H1 (cell line): ENCODE data around the gene CNTROB. TPM values are rescaled to one million over a fixed set of nuclear protein-coding genes. Genes with fewer than 3 reads are reported as not detected.

Experiments
- ATF2 ChIP-seq: IDR thresholded peaks from 2 replicates; pipeline ENCODE4 v1.6.1; 2012; ENCODE audit warnings: low read length, inconsistent platforms
- BACH1 ChIP-seq: IDR thresholded peaks from 2 replicates; pipeline ENCODE4 v1.6.1; 2012; ENCODE audit warnings: low read length, improper control_type of control experiment
- BRCA1 ChIP-seq: IDR thresholded peaks from 2 replicates; pipeline ENCODE4 v1.6.1; 2012; ENCODE audit warnings: low read depth, low read length, improper control_type of control experiment
- CHD2 ChIP-seq: IDR thresholded peaks from 2 replicates; pipeline ENCODE4 v1.6.1; 2012; ENCODE audit warnings: low read length, improper control_type of control experiment
- CTCF ChIP-seq, 3 experiments: IDR thresholded peaks; 1 replicate in 2 of 3; 2 replicates in 1 of 3; pipeline versions ENCODE4 v1.5.1 to v1.6.1; 2011; ENCODE audit warnings: low read length in 3 of 3, mild to moderate bottlenecking in 3 of 3, inconsistent platforms in 2 of 3, low read depth in 1 of 3, moderate library complexity in 1 of 3; ENCODE audit not compliant: insufficient read depth in 1 of 3; ENCODE audit errors: control extremely low read depth in 1 of 3
- EGR1 ChIP-seq: IDR thresholded peaks from 2 replicates; pipeline ENCODE4 v1.6.1; 2011; ENCODE audit warnings: low read depth, low read length, borderline replicate concordance
- FOSL1 ChIP-seq: IDR thresholded peaks from 2 replicates; pipeline ENCODE4 v1.6.1; 2011; ENCODE audit warnings: mild to moderate bottlenecking, low read depth, low read length, moderate library complexity; ENCODE audit not compliant: insufficient read depth
- GABPA ChIP-seq: IDR thresholded peaks from 2 replicates; pipeline ENCODE4 v1.6.1; 2011; ENCODE audit warnings: mild to moderate bottlenecking, low read length, moderate library complexity, borderline replicate concordance; ENCODE audit not compliant: insufficient read depth
- HDAC6 ChIP-seq: IDR thresholded peaks from one replicate; pipeline ENCODE4 v1.7.1; 2012; ENCODE audit warnings: low read depth, mild to moderate bottlenecking, inconsistent platforms, low read length, moderate library complexity
- JUN ChIP-seq: IDR thresholded peaks from 2 replicates; pipeline ENCODE4 v1.6.1; 2011; ENCODE audit warnings: low read depth, mild to moderate bottlenecking, improper control_type of control experiment, low read length
- JUND ChIP-seq: IDR thresholded peaks from 2 replicates; pipeline ENCODE4 v1.6.1; 2011; ENCODE audit warnings: mild to moderate bottlenecking, improper control_type of control experiment, low read length
- KDM5A ChIP-seq: fragments of 200-600 bp; IDR thresholded peaks from 2 replicates; pipeline ENCODE4 v1.7.1; 2012; ENCODE audit warnings: mild to moderate bottlenecking, low read length, inconsistent platforms, mixed read lengths
- MAX ChIP-seq: IDR thresholded peaks from 2 replicates; pipeline ENCODE4 v1.6.1; 2012; ENCODE audit warnings: inconsistent platforms
- POLR2AphosphoS5 ChIP-seq: IDR thresholded peaks from 2 replicates; pipeline ENCODE4 v1.6.1; 2011; ENCODE audit warnings: low read depth, low read length
- POU5F1 ChIP-seq: IDR thresholded peaks from 2 replicates; pipeline ENCODE4 v1.6.1; 2011; ENCODE audit warnings: low read depth, mild to moderate bottlenecking, low read length, moderate library complexity
- RBBP5 ChIP-seq: IDR thresholded peaks from 2 replicates; pipeline ENCODE4 v1.7.1; 2012; ENCODE audit warnings: low read depth, mild to moderate bottlenecking, inconsistent platforms, low read length, moderate library complexity, borderline replicate concordance
- RNF2 ChIP-seq: fragments of 200-900, 300-1000 bp; sonication (generic); IDR thresholded peaks from 2 replicates; pipeline ENCODE4 v1.7.1; 2016; ENCODE audit warnings: borderline replicate concordance, low read depth, mild to moderate bottlenecking, antibody characterized with exemption, low read length; ENCODE audit not compliant: poor library complexity, severe bottlenecking; ENCODE audit errors: missing control alignments
- SP1 ChIP-seq: IDR thresholded peaks from 2 replicates; pipeline ENCODE4 v1.6.1; 2011; ENCODE audit warnings: low read depth, low read length
- SUZ12 ChIP-seq: fragments of 200-600 bp; sonication (generic); IDR thresholded peaks from 2 replicates; pipeline ENCODE4 v1.6.1; 2012; ENCODE audit warnings: mild to moderate bottlenecking, inconsistent platforms, low read length, moderate library complexity, mixed read lengths
- TCF12 ChIP-seq: IDR thresholded peaks from 2 replicates; pipeline ENCODE4 v1.6.1; 2011; ENCODE audit warnings: low read depth, mild to moderate bottlenecking, low read length
- polyA plus RNA-seq, 7 experiments: library from polyadenylated mRNA; depleted of rRNA in 3 of 7; stranded (reverse) in 5 of 7; unstranded in 2 of 7; fragments of >200 nt in 5 of 7; fragments of 200-250 nt in 2 of 7; gene quantifications; 1 replicate in 5 of 7; 2 replicates in 1 of 7; 4 replicates in 1 of 7; pipeline versions ENCODE4 v1.2.1 to v1.2.3, GENCODE V29; 2011 to 2013; ENCODE audit warnings: missing spikeins in 2 of 7, mixed read lengths in 2 of 7
- total RNA-seq: library from RNA; stranded (reverse); fragmentation: NEBNext Ultra II Directional; extraction: Animal tissue kit (Norgen Biotek cat#: 25700); gene quantifications from 2 replicates; pipeline ENCODE4 v1.2.1, GENCODE V29; 2021

Gene CNTROB
- total and polyA plus RNA-seq, 2 of the 8 experiments (the other 6 are each of a cell fraction or from before 2014, with no cell fraction given), result 20.5 to 31.9 TPM

- no peak for TF ChIP-seq SP1
- no peak for TF ChIP-seq FOSL1
- TF ChIP-seq CHD2, result peak; percentile 41; the same call in 1 of the 2 replicates
- no peak for TF ChIP-seq GABPA
- no peak for TF ChIP-seq POLR2AphosphoS5
- no peak for TF ChIP-seq ATF2
- peak; percentile 49; the same call in 1 of the 2 replicates for TF ChIP-seq EGR1
- TF ChIP-seq CTCF (IDR thresholded peaks at IDR 0.05; ENCODE audit: control extremely low read depth in 1 of 3, insufficient read depth in 1 of 3, low read depth in 1 of 3, low read length in 3 of 3), result no peak
- peak; percentile 61 for TF ChIP-seq RNF2
- no peak for TF ChIP-seq BRCA1
- 0 out of 2 replicates have a peak, but pooled peaks have one; percentile 70 for TF ChIP-seq RBBP5
- TF ChIP-seq JUN, result no peak
- TF ChIP-seq TCF12, result no peak
- peak; percentile 95 for TF ChIP-seq MAX
- TF ChIP-seq SUZ12, result peak; percentile 18; the same call in 1 of the 2 replicates
- TF ChIP-seq HDAC6, result no peak
- 0 out of 2 replicates have a peak, but pooled peaks have one; percentile 37 for TF ChIP-seq BACH1
- TF ChIP-seq JUND, result no peak
- TF ChIP-seq KDM5A, result no peak
- TF ChIP-seq POU5F1, result no peak
Measured at GRCh38 chr17:7915611-7916384, 16.2 kb upstream of the CNTROB start, which contains the start of gene RNF227 (continued).
